Suppressor macrophage (primary cell): ENCODE results near the gene TBC1D26.
A peak's percentile ranks its signal among the peaks of the same experiment; 100 is the strongest.
"Not testable (repeated sequence)": the region's sequence is repeated elsewhere in the genome, so short reads cannot be mapped to it uniquely, and the experiment has no call there.

ENCODE experiments used
- DNase-seq, 4 experiments: peaks; one replicate each; pipeline ENCODE4 v3.0.0-alpha.2; 2020 to 2022

Gene TBC1D26

GRCh38 chr17:15744074-15744676 lies 12.1 kb downstream of the TBC1D26 start:
- no peak for DNase-seq

- no peak for DNase-seq
Observed at GRCh38 chr17:15744885-15745284, 12.8 kb downstream of the TBC1D26 start.

- not testable (repeated sequence) for DNase-seq
Observed at GRCh38 chr17:15749403-15749802, 17.3 kb downstream of the TBC1D26 start.

- not testable (repeated sequence) for DNase-seq
Observed at GRCh38 chr17:15768865-15769533, 36.9 kb downstream of the TBC1D26 start.

GRCh38 chr17:15770679-15771078 lies 38.6 kb downstream of the TBC1D26 start:
- DNase-seq: not testable (repeated sequence)

GRCh38 chr17:15776871-15777270 lies 44.8 kb downstream of the TBC1D26 start:
- no peak for DNase-seq

GRCh38 chr17:15777297-15777696 lies 45.2 kb downstream of the TBC1D26 start:
- DNase-seq: no peak

GRCh38 chr17:15777717-15778116 lies 45.6 kb downstream of the TBC1D26 start:
- no peak for DNase-seq

- no peak for DNase-seq
Observed at GRCh38 chr17:15779119-15779518, 47.0 kb downstream of the TBC1D26 start.

GRCh38 chr17:15780188-15780587 lies 48.1 kb downstream of the TBC1D26 start:
- DNase-seq: no peak

GRCh38 chr17:15782866-15783265 lies 50.8 kb downstream of the TBC1D26 start:
- DNase-seq: peak; percentile 59 to 76 (median 66)

GRCh38 chr17:15783461-15783860 lies 51.4 kb downstream of the TBC1D26 start:
- no peak for DNase-seq

- DNase-seq: peak; percentile 35 to 56 (median 48)
Observed at GRCh38 chr17:15784351-15784750, 52.3 kb downstream of the TBC1D26 start.

GRCh38 chr17:15787363-15788075 lies 55.4 kb downstream of the TBC1D26 start:
- not testable (repeated sequence) for DNase-seq

- not testable (repeated sequence) for DNase-seq
Observed at GRCh38 chr17:15788365-15788764, 56.3 kb downstream of the TBC1D26 start.
